GM12878 (cell line): ENCODE measurements around the gene TCP11. TPM values are rescaled to one million over a fixed set of nuclear protein-coding genes. Genes with fewer than 3 reads are reported as not detected.

Source experiments
- ATAC-seq: fragments of 200-7000 bp; cut with Tn5 transposase; 3 replicates; pipeline ENCODE4 v1.9.1; 2020; ENCODE audit warnings: mild to moderate bottlenecking, moderate library complexity
- BruUV-seq: library from RNA; stranded (reverse); fragments of 400-500 nt; replicated peaks from 2 replicates; lab custom pipeline; 2021; lab: Mats Ljungman, UMichigan
- CTCF ChIA-PET: fragments of 300-600 bp; sonication (Branson Sonifier 250); formaldehyde crosslinking; extraction: SDS; loops from one replicate; lab custom pipeline; 2021; ENCODE audit warnings: inconsistent platforms; lab: Yijun Ruan, JAX
- POLR2A ChIA-PET: fragments of 350-600 bp; formaldehyde crosslinking; extraction: SDS; loops from one replicate; lab custom pipeline; 2021; ENCODE audit warnings: inconsistent platforms; lab: Charles Lee
- RAD21 ChIA-PET: fragments of 300-600 bp; sonication (Branson Sonifier 250); formaldehyde crosslinking; loops from one replicate; lab custom pipeline; 2023; ENCODE audit warnings: antibody characterized with exemption; ENCODE audit not compliant: unreplicated experiment; lab: Charles Lee
- SMC1A ChIA-PET: fragments of 300-600 bp; sonication (Branson Sonifier 250); formaldehyde crosslinking; loops from one replicate; lab custom pipeline; 2023; ENCODE audit not compliant: unreplicated experiment, uncharacterized antibody; lab: Charles Lee
- DNase-seq: peaks from one replicate; pipeline ENCODE4 v3.0.0-alpha.2; 2011; ENCODE audit warnings: low read depth, low spot score
- FAIRE-seq: peaks from 3 replicates; lab custom pipeline; 2011; peaks lifted over from hg19 to GRCh38; lab: Jason Lieb, UNC
- H2AFZ ChIP-seq: 2 replicates; pipeline ENCODE4 v1.6.0; 2011; ENCODE audit warnings: low read depth, low read length, control low read depth; ENCODE audit not compliant: control insufficient read depth
- H3K27ac ChIP-seq: 2 replicates; pipeline ENCODE4 v1.5.1; 2011; ENCODE audit warnings: control low read depth; ENCODE audit not compliant: control insufficient read depth, insufficient read depth
- H3K27me3 ChIP-seq, 2 experiments: replicated peaks in 1 of 2; 2 replicates each; pipeline versions ENCODE4 v1.6.0 to v1.6.1; 2011; ENCODE audit warnings: low read length in 1 of 2; ENCODE audit not compliant: control insufficient read depth in 2 of 2, insufficient read depth in 2 of 2
- H3K36me3 ChIP-seq, 2 experiments: 2 replicates each; pipeline ENCODE4 v1.5.1; 2011; ENCODE audit warnings: low read length in 1 of 2; ENCODE audit not compliant: control insufficient read depth in 2 of 2, insufficient read depth in 2 of 2
- H3K4me1 ChIP-seq: 2 replicates; pipeline ENCODE4 v1.6.1; 2011; ENCODE audit warnings: mild to moderate bottlenecking, low read length, moderate library complexity, mixed read lengths; ENCODE audit not compliant: control insufficient read depth, insufficient read depth
- H3K4me2 ChIP-seq: 2 replicates; pipeline ENCODE4 v1.6.0; 2011; ENCODE audit warnings: control low read depth; ENCODE audit not compliant: control insufficient read depth, insufficient read depth
- H3K4me3 ChIP-seq: fragments of 200-600 bp; sonication (generic); 2 replicates; pipeline ENCODE4 v1.5.1; 2016
- H3K79me2 ChIP-seq: 2 replicates; pipeline ENCODE4 v1.6.0; 2011; ENCODE audit warnings: low read length; ENCODE audit not compliant: control insufficient read depth, insufficient read depth
- H3K9ac ChIP-seq: 2 replicates; pipeline ENCODE4 v1.8.0; 2011; ENCODE audit warnings: low read length, control low read depth, mixed read lengths; ENCODE audit not compliant: control insufficient read depth, insufficient read depth
- H3K9me3 ChIP-seq: replicated peaks from 3 replicates; pipeline ENCODE4 v1.5.1; 2011; ENCODE audit warnings: mild to moderate bottlenecking, low read length; ENCODE audit not compliant: control insufficient read depth, insufficient read depth
- H4K20me1 ChIP-seq: 2 replicates; pipeline ENCODE4 v1.6.0; 2011; ENCODE audit not compliant: control insufficient read depth, insufficient read depth
- ATF7 ChIP-seq: fragments of 450-650 bp; IDR thresholded peaks from 2 replicates; pipeline ENCODE4 v1.6.1; 2016; ENCODE audit warnings: low read depth, mild to moderate bottlenecking
- CBX5 ChIP-seq: sonication (generic); IDR thresholded peaks from 2 replicates; pipeline ENCODE4 v1.6.1; 2016; ENCODE audit warnings: low read depth, moderate library complexity, mild to moderate bottlenecking, inconsistent platforms
- CREM ChIP-seq: IDR thresholded peaks from 2 replicates; pipeline ENCODE4 v1.6.1; 2014; ENCODE audit warnings: antibody characterized with exemption, low read depth
- EGR1 ChIP-seq, 2 experiments: IDR thresholded peaks; 1 replicate in 1 of 2; 2 replicates in 1 of 2; pipeline ENCODE4 v1.6.1; 2011 to 2012; ENCODE audit warnings: low read depth in 2 of 2, low read length in 2 of 2, borderline replicate concordance in 1 of 2, mild to moderate bottlenecking in 1 of 2, moderate library complexity in 1 of 2
- FOXM1 ChIP-seq: IDR thresholded peaks from 2 replicates; pipeline ENCODE4 v1.6.1; 2012; ENCODE audit warnings: low read depth, mild to moderate bottlenecking, inconsistent platforms, low read length, moderate library complexity
- HCFC1 ChIP-seq: fragments of 150-350 bp; IDR thresholded peaks from 2 replicates; pipeline ENCODE4 v1.6.1; 2014; ENCODE audit warnings: low read length
- IKZF2 ChIP-seq, 2 experiments: fragments of 450-650 bp; IDR thresholded peaks; 2 replicates each; pipeline ENCODE4 v1.6.1; 2017; ENCODE audit warnings: mild to moderate bottlenecking in 2 of 2, moderate library complexity in 2 of 2
- JUND ChIP-seq: IDR thresholded peaks from 2 replicates; pipeline ENCODE4 v1.6.1; 2012; ENCODE audit warnings: low read depth, mild to moderate bottlenecking, low read length, improper control_type of control experiment, moderate library complexity
- NBN ChIP-seq: fragments of 450-650 bp; IDR thresholded peaks from 2 replicates; pipeline ENCODE4 v1.6.1; 2016
- NFIC ChIP-seq: IDR thresholded peaks from 2 replicates; pipeline ENCODE4 v1.6.1; 2012; ENCODE audit warnings: low read depth, mild to moderate bottlenecking, inconsistent platforms, low read length, moderate library complexity
- NR2C2 ChIP-seq: IDR thresholded peaks from 2 replicates; pipeline ENCODE4 v1.6.1; 2011; ENCODE audit warnings: borderline replicate concordance, low read depth; ENCODE audit not compliant: control insufficient read depth, insufficient read length
- SIN3A ChIP-seq: IDR thresholded peaks from 2 replicates; pipeline ENCODE4 v1.6.1; 2012; ENCODE audit warnings: low read depth, low read length, improper control_type of control experiment
- STAT3 ChIP-seq: IDR thresholded peaks from 2 replicates; pipeline ENCODE4 v1.6.1; 2011; ENCODE audit warnings: low read depth, low read length, improper control_type of control experiment
- WGBS: methylation state at CpG from one replicate; pipeline ENCODE4 v1.1.6; 2016; ENCODE audit warnings: low lambda C conversion rate; ENCODE audit not compliant: insufficient replicate concordance, insufficient coverage; ENCODE audit errors: missing lambda C conversion rate; 5-methylcytosine and 5-hydroxymethylcytosine counted together
- in situ Hi-C: fragments of 300-500 bp; cut with MboI; formaldehyde crosslinking; loops from 9 replicates; pipeline ENCODE4 v1.14.3; 2018; ENCODE audit warnings: mixed read lengths
- intact Hi-C: fragments of 100-400 bp; cut with micrococcal nuclease; formaldehyde crosslinking; loops from one replicate; pipeline ENCODE4 v1.14.2; 2022; ENCODE audit not compliant: unreplicated experiment
- polyA plus RNA-seq, 11 experiments: library from polyadenylated mRNA; depleted of rRNA in 4 of 11; unstranded in 6 of 11; stranded (reverse) in 5 of 11; fragments of >200 nt; fragmentation: Nextera tagmentation in 4 of 11; fragmentation: Illumina TruSeq in 1 of 11; extraction: Ambion mirVana in 4 of 11; extraction: Trizol in 1 of 11; gene quantifications; 1 replicate in 1 of 11; 2 replicates in 10 of 11; pipeline versions ENCODE4 v1.2.1 to v1.2.3, GENCODE V29; 2011 to 2016; ENCODE audit warnings: inconsistent platforms in 2 of 11, missing spikeins in 2 of 11, low read depth in 1 of 11
- total RNA-seq, 4 experiments: library from RNA; depleted of rRNA in 3 of 4; stranded (reverse); fragments of >200 nt in 3 of 4; fragmentation: Illumina TruSeq in 1 of 4; extraction: Trizol in 1 of 4; gene quantifications; 2 replicates each; pipeline versions ENCODE4 v1.2.1 to v1.2.3, GENCODE V29; 2013 to 2021

Gene TCP11
- total and polyA plus RNA-seq, 10 of the 15 experiments (the other 5 are each of a cell fraction or from before 2014, with no cell fraction given): not detected

DNA sequence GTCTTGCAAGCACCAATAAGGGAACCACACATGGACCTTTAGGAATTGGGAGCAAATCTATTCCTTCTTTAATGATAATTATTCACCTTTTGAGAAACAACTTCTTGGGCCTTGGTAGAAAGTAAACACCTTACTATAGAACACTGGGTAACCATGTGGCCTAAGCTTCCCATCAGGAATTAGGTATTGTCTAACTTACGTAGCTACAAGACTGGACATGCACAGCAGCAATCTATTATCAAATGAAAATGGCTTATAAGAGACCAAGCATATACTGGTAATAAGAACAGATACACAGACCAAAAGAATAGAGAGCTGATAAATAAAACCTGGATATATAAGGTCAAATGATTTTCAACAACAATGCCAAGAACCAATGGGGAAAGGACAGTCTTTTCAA is 16.8 kb downstream of the TCP11 start (continued):
- TF ChIP-seq HCFC1: no peak

DNA sequence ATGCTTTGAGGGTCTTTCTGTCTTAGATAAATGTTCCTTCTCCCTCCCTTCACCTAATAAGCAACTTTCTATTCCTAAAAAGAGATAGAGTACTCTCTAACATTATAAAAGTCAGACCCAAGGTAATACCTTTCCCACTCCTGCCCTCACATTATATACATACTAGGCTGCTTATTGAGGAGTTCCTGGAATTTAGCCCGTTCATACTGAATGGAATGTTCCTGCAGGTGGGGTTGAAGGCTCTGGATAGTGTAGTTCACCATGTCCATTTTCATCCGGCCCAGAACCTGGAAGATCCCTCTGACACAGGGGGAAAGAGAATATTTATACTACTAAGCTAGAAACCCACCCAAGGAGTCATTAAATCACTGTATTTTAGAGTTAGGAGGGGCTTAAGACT is 20.4 kb downstream of the TCP11 start:
- WGBS: 31% methylated on average over 2 of the region's 2 CpGs
- in situ Hi-C loops: no loop called here
- no peak overlapping the region for H3K4me2 ChIP-seq
- H3K9me3 ChIP-seq: no peaks in the 10 kb centered on the region
- H4K20me1 ChIP-seq: no peaks in the 10 kb centered on the region
- no peak for FAIRE-seq
- H3K4me3 ChIP-seq: no peak overlapping the region
- CTCF ChIA-PET: no interaction called here
- RAD21 ChIA-PET: no interaction called here
- TF ChIP-seq CREM (no peak), ATF7 (no peak), SIN3A (no peak), NR2C2 (no peak), IKZF2 (IDR thresholded peaks at IDR 0.05) (no peak), EGR1 (IDR thresholded peaks at IDR 0.05; ENCODE audit: borderline replicate concordance in 1 of 2, low read depth in 2 of 2, low read length in 2 of 2) (no peak), NBN (no peak), JUND (no peak), CBX5 (no peak), FOXM1 (no peak), STAT3 (no peak), NFIC (no peak)
- DNase-seq: no peak
- no peaks in the 10 kb centered on the region for H3K79me2 ChIP-seq
- no TSS peak for BruUV-seq
- SMC1A ChIA-PET: no interaction called here
- intact Hi-C loops: no loop called here
- H3K27me3 ChIP-seq: no peaks in the 10 kb centered on the region
- no peak overlapping the region for H3K9ac ChIP-seq
- no peak overlapping the region for H2AFZ ChIP-seq
- no peaks in the 10 kb centered on the region for H3K4me1 ChIP-seq
- ATAC-seq: no peak
- H3K27ac ChIP-seq: no peak overlapping the region
- POLR2A ChIA-PET: no interaction called here
- no peaks in the 10 kb centered on the region for H3K36me3 ChIP-seq
